ENCODE results near the gene NTN4. TPM values are rescaled to one million over a fixed set of nuclear protein-coding genes. Genes with fewer than 3 reads are reported as not detected.

NTN4 gene
- total RNA-seq, 1 experiment from 2014 or later: 0.17 TPM

- H2BK5ac ChIP-seq (ENCODE audit: insufficient read length, low read length): no peak overlapping the region
- no peak overlapping the region for H2BK12ac ChIP-seq (ENCODE audit: insufficient read length, low read depth, low read length)
- H3K9me3 ChIP-seq (ENCODE audit: control insufficient read depth, low read depth, low read length): no peaks in the 10 kb centered on the region
- H3K27me3 ChIP-seq (ENCODE audit: insufficient read depth, low read length): no peaks in the 10 kb centered on the region
- Mint-ChIP-seq H3K4me3 (no peak overlapping the region), H3K27ac (peak overlapping the region in 1 of 3 experiments; percentile 46; a peak in 1 of 7 replicates), H3K9me3 (no peaks in the 10 kb centered on the region), H3K4me1 (peaks cover 8 to 10% of the 10 kb centered on the region in 2 experiments), H3K27me3 (ENCODE audit: low read depth) (peaks cover 3% of the 10 kb centered on the region; the same call in 1 of the 2 replicates), H3K36me3 (ENCODE audit: insufficient read depth in 1 of 3, low read depth in 3 of 3) (no peaks in the 10 kb centered on the region)
- no peak overlapping the region for H3K4ac ChIP-seq (ENCODE audit: low read depth, low read length)
- TF ChIP-seq CTCF (conservative IDR thresholded peaks at IDR 0.05): no peak
- 54% methylated on average over 2 of the region's 10 CpGs for WGBS (ENCODE audit: extremely low coverage, insufficient read length, low lambda C conversion rate)
- H4K91ac ChIP-seq (ENCODE audit: insufficient read length, low read depth, low read length): no peak overlapping the region
- no peak overlapping the region for H3K27ac ChIP-seq (ENCODE audit: insufficient read length, low read depth, low read length)
- H3K18ac ChIP-seq (ENCODE audit: insufficient read length, low read depth, low read length): no peak overlapping the region
- no peak for DNase-seq
- peak overlapping the region; percentile 35 for H4K8ac ChIP-seq (replicated peaks; ENCODE audit: insufficient read length, low read depth, low read length)
- no peaks in the 10 kb centered on the region for H3K23me2 ChIP-seq (ENCODE audit: insufficient read length, low read depth, low read length, poor library complexity, severe bottlenecking)
- peaks cover 3% of the 10 kb centered on the region; the same call in 1 of the 2 replicates for H3K4me1 ChIP-seq (ENCODE audit: insufficient read depth, low read length)
- no peak overlapping the region for H2AK5ac ChIP-seq (ENCODE audit: insufficient read length, low read length)
- no peak overlapping the region for H2BK120ac ChIP-seq (ENCODE audit: low read depth, low read length, poor library complexity, severe bottlenecking)
- H3K9ac ChIP-seq (ENCODE audit: extremely low read depth, insufficient read length, low read length): no peak overlapping the region
- H3K23ac ChIP-seq (ENCODE audit: insufficient read length, low read depth, low read length): no peak overlapping the region
- H3K56ac ChIP-seq (ENCODE audit: insufficient read length, low read depth, low read length): no peak overlapping the region
- no peaks in the 10 kb centered on the region for H3K79me1 ChIP-seq (ENCODE audit: insufficient read depth, low read depth, low read length, poor library complexity, severe bottlenecking)
- no peak overlapping the region for H2BK15ac ChIP-seq (ENCODE audit: low read depth, low read length)
- no peak overlapping the region for H2BK20ac ChIP-seq (ENCODE audit: low read depth, low read length, poor library complexity, severe bottlenecking)
- H3K14ac ChIP-seq (ENCODE audit: insufficient read depth, low read length): no peak overlapping the region
- no peaks in the 10 kb centered on the region for H4K20me1 ChIP-seq (ENCODE audit: control insufficient read depth, insufficient read depth, insufficient read length)
- H4K5ac ChIP-seq (ENCODE audit: insufficient read length, low read depth, low read length): no peak overlapping the region
- no peak overlapping the region for H3T11ph ChIP-seq (ENCODE audit: low read length)
- peak overlapping the region; percentile 14 for H2AFZ ChIP-seq (ENCODE audit: low read length)
- H3K4me2 ChIP-seq (ENCODE audit: insufficient read depth, insufficient read length, low read length): peak overlapping the region; percentile 18
- no peaks in the 10 kb centered on the region for H3K79me2 ChIP-seq (ENCODE audit: insufficient read depth, low read length)
These were observed 46.9 kb upstream of the NTN4 start for GRCh38 chr12:95837240-95838038.
